WTC11 (cell line): ENCODE measurements around the gene PLAA. TPM values are rescaled to one million over a fixed set of nuclear protein-coding genes. Genes with fewer than 3 reads are reported as not detected.

Experiments used
- ATAC-seq: fragments of 200-7000 bp; cut with Tn5 transposase; 2 replicates; pipeline ENCODE4 v1.10.0; 2021; ENCODE audit warnings: mild to moderate bottlenecking, moderate library complexity
- CTCF ChIA-PET: fragments of 300-600 bp; sonication (Branson Sonifier 250); formaldehyde crosslinking; loops from one replicate; lab custom pipeline; 2021; ENCODE audit warnings: antibody characterized with exemption; lab: Charles Lee
- POLR2A ChIA-PET: fragments of 350-600 bp; sonication (Branson Sonifier 250); formaldehyde crosslinking; loops from one replicate; lab custom pipeline; 2021; ENCODE audit warnings: antibody characterized with exemption; lab: Charles Lee
- DNase-seq: peaks from one replicate; pipeline ENCODE4 v3.0.0; 2021; ENCODE audit warnings: low spot score
- H3K27ac Mint-ChIP-seq: 2 replicates; pipeline ENCODE4 v1.8.0; 2021; ENCODE audit warnings: mixed read lengths
- H3K27me3 Mint-ChIP-seq: 2 replicates; pipeline ENCODE4 v1.8.0; 2021; ENCODE audit warnings: low read depth, mild to moderate bottlenecking, moderate library complexity, mixed read lengths
- H3K36me3 Mint-ChIP-seq: 2 replicates; pipeline ENCODE4 v1.8.0; 2021; ENCODE audit warnings: mixed read lengths
- H3K4me1 Mint-ChIP-seq: 2 replicates; pipeline ENCODE4 v1.8.0; 2022; ENCODE audit warnings: mixed read lengths
- H3K4me3 Mint-ChIP-seq: 2 replicates; pipeline ENCODE4 v1.8.0; 2021; ENCODE audit warnings: mild to moderate bottlenecking, moderate library complexity, mixed read lengths
- H3K9me3 Mint-ChIP-seq: 2 replicates; pipeline ENCODE4 v1.8.0; 2021; ENCODE audit warnings: mixed read lengths
- ELF4 ChIP-seq: sonication (generic); formaldehyde crosslinking; IDR thresholded peaks from 2 replicates; pipeline ENCODE4 v1.8.1; 2022; ENCODE audit warnings: low read depth, mild to moderate bottlenecking, moderate library complexity, missing genetic modification reagents
- FOXJ3 ChIP-seq: sonication (generic); formaldehyde crosslinking; IDR thresholded peaks from 2 replicates; pipeline ENCODE4 v1.9.0; 2021; ENCODE audit warnings: missing genetic modification reagents, mild to moderate bottlenecking, borderline replicate concordance
- HMGA2 ChIP-seq: fragments of 250-450 bp; sonication (Bioruptor Pico); IDR thresholded peaks from 2 replicates; pipeline ENCODE4 v1.4.0; 2021; ENCODE audit warnings: mild to moderate bottlenecking, moderate library complexity
- NFE2L1 ChIP-seq: sonication (generic); formaldehyde crosslinking; IDR thresholded peaks from 2 replicates; pipeline ENCODE4 v1.8.1; 2023; ENCODE audit warnings: missing genetic modification reagents
- NFYB ChIP-seq: sonication (generic); formaldehyde crosslinking; conservative IDR thresholded peaks from 2 replicates; pipeline ENCODE4 v1.8.0; 2022; ENCODE audit warnings: low read depth, missing genetic modification reagents
- PRRX2 ChIP-seq: fragments of 250-450 bp; sonication (Bioruptor Pico); IDR thresholded peaks from 2 replicates; pipeline ENCODE4 v1.8.0; 2021; ENCODE audit warnings: mild to moderate bottlenecking
- ZNF671 ChIP-seq: fragments of 250-450 bp; sonication (Bioruptor Pico); IDR thresholded peaks from 2 replicates; pipeline ENCODE4 v1.8.0; 2021; ENCODE audit warnings: mild to moderate bottlenecking
- total RNA-seq: library from RNA; stranded (reverse); gene quantifications from 3 replicates; pipeline ENCODE4 v1.2.3, GENCODE V29; 2021
- TF ChIP-seq, protein P1 (sequence below): sonication (generic); formaldehyde crosslinking; IDR thresholded peaks from 2 replicates; pipeline ENCODE4 v1.8.1; 2023; ENCODE audit warnings: mild to moderate bottlenecking, missing genetic modification reagents
- TF ChIP-seq, protein P2 (sequence below): sonication (generic); formaldehyde crosslinking; IDR thresholded peaks from 2 replicates; pipeline ENCODE4 v1.8.1; 2023; ENCODE audit warnings: mild to moderate bottlenecking, missing genetic modification reagents, moderate library complexity
- TF ChIP-seq, protein P3 (sequence below): sonication (generic); formaldehyde crosslinking; IDR thresholded peaks from 2 replicates; pipeline ENCODE4 v1.8.1; 2022; ENCODE audit warnings: missing genetic modification reagents, borderline replicate concordance
- TF ChIP-seq, protein P4 (sequence below): sonication (generic); formaldehyde crosslinking; IDR thresholded peaks from 2 replicates; pipeline ENCODE4 v1.8.0; 2022; ENCODE audit warnings: mild to moderate bottlenecking, missing genetic modification reagents
- TF ChIP-seq, protein P5 (sequence below): sonication (generic); formaldehyde crosslinking; conservative IDR thresholded peaks from 2 replicates; pipeline ENCODE4 v1.8.1; 2022; ENCODE audit warnings: mild to moderate bottlenecking, missing genetic modification reagents

PLAA gene
- total RNA-seq, 1 experiment from 2014 or later: 56.1 TPM

DNA sequence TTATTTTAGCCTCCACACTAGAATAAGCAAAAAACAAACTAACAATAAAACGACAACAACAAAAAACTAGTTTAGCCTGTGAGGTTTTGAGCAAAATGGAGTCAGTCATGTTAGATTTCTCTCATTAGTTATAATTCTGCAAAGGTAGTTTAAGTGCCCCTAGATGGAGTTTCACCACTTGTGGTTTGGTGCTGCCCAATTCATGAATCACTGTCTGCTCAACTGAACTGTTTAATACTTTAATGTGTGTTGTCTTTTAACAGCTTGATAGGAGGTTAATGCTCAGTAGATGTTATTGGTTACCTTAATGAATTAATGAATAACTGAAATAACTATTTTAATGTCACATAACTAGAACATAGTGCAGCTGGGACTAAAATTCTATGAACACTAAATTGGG lies 3.5 kb upstream of the PLAA start:
- CTCF ChIA-PET: no interaction called here
- Mint-ChIP-seq H3K4me3 (no peak overlapping the region), H3K4me1 (peaks cover 21% of the 10 kb centered on the region)
- POLR2A ChIA-PET: no interaction called here
- TF ChIP-seq ZNF671 (no peak), FOXJ3 (no peak), PRRX2 (CRISPR knock-in tag) (no peak), NFE2L1 (CRISPR knock-in tag) (no peak)
- TF ChIP-seq, protein P1, sequence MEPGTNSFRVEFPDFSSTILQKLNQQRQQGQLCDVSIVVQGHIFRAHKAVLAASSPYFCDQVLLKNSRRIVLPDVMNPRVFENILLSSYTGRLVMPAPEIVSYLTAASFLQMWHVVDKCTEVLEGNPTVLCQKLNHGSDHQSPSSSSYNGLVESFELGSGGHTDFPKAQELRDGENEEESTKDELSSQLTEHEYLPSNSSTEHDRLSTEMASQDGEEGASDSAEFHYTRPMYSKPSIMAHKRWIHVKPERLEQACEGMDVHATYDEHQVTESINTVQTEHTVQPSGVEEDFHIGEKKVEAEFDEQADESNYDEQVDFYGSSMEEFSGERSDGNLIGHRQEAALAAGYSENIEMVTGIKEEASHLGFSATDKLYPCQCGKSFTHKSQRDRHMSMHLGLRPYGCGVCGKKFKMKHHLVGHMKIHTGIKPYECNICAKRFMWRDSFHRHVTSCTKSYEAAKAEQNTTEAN: no peak
- TF ChIP-seq, all 79 proteins: peak for 0
- Mint-ChIP-seq H3K27ac (no peak overlapping the region), H3K36me3 (no peaks in the 10 kb centered on the region), H3K9me3 (no peaks in the 10 kb centered on the region), H3K27me3 (no peaks in the 10 kb centered on the region; the same call in 1 of the 2 replicates)
- ATAC-seq (no peak), DNase-seq (no peak)

DNA sequence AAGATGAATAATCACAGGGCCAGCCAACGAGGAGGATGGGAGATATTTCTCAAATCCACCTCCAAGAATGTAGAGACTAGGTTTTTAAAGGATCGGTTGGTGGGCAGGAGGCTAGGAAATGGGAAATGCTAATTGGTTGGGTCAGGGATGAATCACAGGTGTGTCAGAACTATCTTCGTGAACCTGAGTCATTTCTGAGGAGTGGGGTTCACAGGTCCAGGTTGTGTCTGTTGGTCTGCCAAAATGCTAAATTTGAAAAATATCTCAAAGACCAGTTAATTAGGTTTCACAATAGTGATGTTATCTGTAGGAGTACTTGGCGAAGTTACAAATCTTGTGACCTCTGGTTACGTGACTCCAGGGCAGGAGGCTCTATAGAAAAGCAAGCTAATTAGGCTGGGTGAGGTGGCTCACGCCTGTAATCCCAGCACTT lies 2.6 kb upstream of the PLAA start:
- ChIA-PET CTCF (no interaction called here), POLR2A (interaction anchor here (0.7 kb wide), 1 partner anchor 53 kb away, joined by 5 read pairs; no protein-coding TSS in a partner anchor)
- Mint-ChIP-seq H3K27me3 (no peaks in the 10 kb centered on the region; the same call in 1 of the 2 replicates), H3K9me3 (no peaks in the 10 kb centered on the region), H3K4me1 (peaks cover 19% of the 10 kb centered on the region)
- DNase-seq (no peak), ATAC-seq (no peak)
- no peak for TF ChIP-seq ZNF671
- TF ChIP-seq, all 79 proteins: peak for 0
- Mint-ChIP-seq H3K27ac (peak overlapping the region; percentile 54), H3K36me3 (no peaks in the 10 kb centered on the region), H3K4me3 (no peak overlapping the region)

DNA sequence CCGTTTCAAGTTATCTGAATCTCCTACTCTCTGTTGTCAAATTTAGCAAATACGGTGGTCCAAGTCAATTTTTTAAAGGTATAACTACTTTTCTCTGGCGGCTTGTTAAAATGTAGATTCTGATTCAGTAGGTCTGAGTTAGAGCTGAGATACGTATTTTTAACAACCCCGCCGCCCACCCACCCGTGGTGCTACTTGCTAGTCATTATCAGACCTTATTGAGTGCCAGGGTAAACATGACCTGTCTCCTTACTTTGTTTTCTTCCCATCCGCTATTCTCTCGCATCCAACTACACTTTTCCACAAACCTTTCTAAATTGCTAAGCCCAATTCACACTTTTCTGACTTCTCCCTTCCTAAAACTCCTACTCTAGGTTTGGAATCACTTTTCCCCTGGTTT lies 694 bp upstream of the PLAA start:
- CTCF ChIA-PET: interaction anchor here (1.0 to 1.5 kb wide), 3 partner anchors 8 to 56 kb away, joined by 3 to 5 read pairs (median 3); partner anchors contain the start of gene IFT74
- no peaks in the 10 kb centered on the region for H3K27me3 Mint-ChIP-seq

More for the DNA sequence above, 694 bp upstream of the PLAA start:
- Mint-ChIP-seq H3K4me3 (peak overlapping the region; percentile 82), H3K4me1 (peaks cover 25% of the 10 kb centered on the region), H3K27ac (peak overlapping the region; percentile 100), H3K9me3 (no peaks in the 10 kb centered on the region), H3K36me3 (no peaks in the 10 kb centered on the region)
- DNase-seq: no peak
- TF ChIP-seq, protein P2, sequence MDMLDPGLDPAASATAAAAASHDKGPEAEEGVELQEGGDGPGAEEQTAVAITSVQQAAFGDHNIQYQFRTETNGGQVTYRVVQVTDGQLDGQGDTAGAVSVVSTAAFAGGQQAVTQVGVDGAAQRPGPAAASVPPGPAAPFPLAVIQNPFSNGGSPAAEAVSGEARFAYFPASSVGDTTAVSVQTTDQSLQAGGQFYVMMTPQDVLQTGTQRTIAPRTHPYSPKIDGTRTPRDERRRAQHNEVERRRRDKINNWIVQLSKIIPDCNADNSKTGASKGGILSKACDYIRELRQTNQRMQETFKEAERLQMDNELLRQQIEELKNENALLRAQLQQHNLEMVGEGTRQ (CRISPR knock-in tag): no peak
- no peak for TF ChIP-seq NFYB
- no peak for TF ChIP-seq HMGA2
- no peak for TF ChIP-seq ELF4
- TF ChIP-seq, protein P1: no peak
- TF ChIP-seq, protein P3, sequence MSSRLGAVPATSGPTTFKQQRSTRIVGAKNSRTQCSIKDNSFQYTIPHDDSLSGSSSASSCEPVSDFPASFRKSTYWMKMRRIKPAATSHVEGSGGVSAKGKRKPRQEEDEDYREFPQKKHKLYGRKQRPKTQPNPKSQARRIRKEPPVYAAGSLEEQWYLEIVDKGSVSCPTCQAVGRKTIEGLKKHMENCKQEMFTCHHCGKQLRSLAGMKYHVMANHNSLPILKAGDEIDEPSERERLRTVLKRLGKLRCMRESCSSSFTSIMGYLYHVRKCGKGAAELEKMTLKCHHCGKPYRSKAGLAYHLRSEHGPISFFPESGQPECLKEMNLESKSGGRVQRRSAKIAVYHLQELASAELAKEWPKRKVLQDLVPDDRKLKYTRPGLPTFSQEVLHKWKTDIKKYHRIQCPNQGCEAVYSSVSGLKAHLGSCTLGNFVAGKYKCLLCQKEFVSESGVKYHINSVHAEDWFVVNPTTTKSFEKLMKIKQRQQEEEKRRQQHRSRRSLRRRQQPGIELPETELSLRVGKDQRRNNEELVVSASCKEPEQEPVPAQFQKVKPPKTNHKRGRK (CRISPR knock-in tag): no peak
- TF ChIP-seq, protein P4, sequence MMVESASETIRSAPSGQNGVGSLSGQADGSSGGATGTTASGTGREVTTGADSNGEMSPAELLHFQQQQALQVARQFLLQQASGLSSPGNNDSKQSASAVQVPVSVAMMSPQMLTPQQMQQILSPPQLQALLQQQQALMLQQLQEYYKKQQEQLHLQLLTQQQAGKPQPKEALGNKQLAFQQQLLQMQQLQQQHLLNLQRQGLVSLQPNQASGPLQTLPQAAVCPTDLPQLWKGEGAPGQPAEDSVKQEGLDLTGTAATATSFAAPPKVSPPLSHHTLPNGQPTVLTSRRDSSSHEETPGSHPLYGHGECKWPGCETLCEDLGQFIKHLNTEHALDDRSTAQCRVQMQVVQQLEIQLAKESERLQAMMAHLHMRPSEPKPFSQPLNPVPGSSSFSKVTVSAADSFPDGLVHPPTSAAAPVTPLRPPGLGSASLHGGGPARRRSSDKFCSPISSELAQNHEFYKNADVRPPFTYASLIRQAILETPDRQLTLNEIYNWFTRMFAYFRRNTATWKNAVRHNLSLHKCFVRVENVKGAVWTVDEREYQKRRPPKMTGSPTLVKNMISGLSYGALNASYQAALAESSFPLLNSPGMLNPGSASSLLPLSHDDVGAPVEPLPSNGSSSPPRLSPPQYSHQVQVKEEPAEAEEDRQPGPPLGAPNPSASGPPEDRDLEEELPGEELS (CRISPR knock-in tag): no peak
- TF ChIP-seq, protein P5, sequence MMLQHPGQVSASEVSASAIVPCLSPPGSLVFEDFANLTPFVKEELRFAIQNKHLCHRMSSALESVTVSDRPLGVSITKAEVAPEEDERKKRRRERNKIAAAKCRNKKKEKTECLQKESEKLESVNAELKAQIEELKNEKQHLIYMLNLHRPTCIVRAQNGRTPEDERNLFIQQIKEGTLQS: no peak
- POLR2A ChIA-PET: interaction anchor here (0.9 to 1.5 kb wide), 4 partner anchors 9 to 56 kb away, joined by 3 to 12 read pairs (median 8); partner anchors contain the start of genes CAAP1 and IFT74
- ATAC-seq: no peak
